Thymus (tissue), 11 donors: Measurements from ENCODE around the gene TRPV5. TPM values are rescaled to one million over a fixed set of nuclear protein-coding genes. Genes with fewer than 3 reads are reported as not detected.

Source experiments
- DNase-seq, 9 donors: peaks; one replicate each; pipeline ENCODE4 v3.0.0-alpha.2; 2013; ENCODE audit warnings: low spot score in 9 of 9, low read depth in 6 of 9, missing footprints in 1 of 9
- H3K27ac ChIP-seq, 2 donors: one replicate each; pipeline ENCODE4 v1.5.1; 2013; ENCODE audit warnings: control low read depth in 1 of 2, low read depth in 1 of 2, low read length in 1 of 2, mild to moderate bottlenecking in 1 of 2, moderate library complexity in 1 of 2
- H3K27me3 ChIP-seq, 2 donors: one replicate each; pipeline ENCODE4 v1.5.1; 2013; ENCODE audit warnings: low read length in 1 of 2; ENCODE audit not compliant: control insufficient read depth in 2 of 2, insufficient read depth in 1 of 2
- H3K36me3 ChIP-seq, 2 donors: one replicate each; pipeline ENCODE4 v1.5.1; 2013; ENCODE audit warnings: low read length in 1 of 2, mild to moderate bottlenecking in 1 of 2, moderate library complexity in 1 of 2; ENCODE audit not compliant: control insufficient read depth in 2 of 2, insufficient read depth in 2 of 2
- H3K4me1 ChIP-seq, 2 donors: one replicate each; pipeline ENCODE4 v1.5.1; 2013; ENCODE audit warnings: low read length in 2 of 2; ENCODE audit not compliant: control insufficient read depth in 2 of 2, insufficient read depth in 2 of 2
- H3K4me3 ChIP-seq, 2 donors: one replicate each; pipeline ENCODE4 v1.5.1; 2013; ENCODE audit warnings: low read length in 2 of 2, control low read depth in 1 of 2, mild to moderate bottlenecking in 1 of 2
- H3K9me3 ChIP-seq, 2 donors: one replicate each; pipeline ENCODE4 v1.5.1; 2013; ENCODE audit warnings: low read length in 1 of 2, mild to moderate bottlenecking in 1 of 2; ENCODE audit not compliant: control insufficient read depth in 2 of 2, insufficient read depth in 1 of 2
- WGBS: extraction: QIAGEN DNeasy Blood & Tissue Kit; methylation state at CpG from one replicate; pipeline ENCODE4 v1.1.7; 2013; 5-methylcytosine and 5-hydroxymethylcytosine counted together
- polyA plus RNA-seq: library from polyadenylated mRNA; stranded (reverse); fragments of 200-250 nt; gene quantifications from one replicate; pipeline ENCODE4 v1.2.3, GENCODE V29; 2013
- total RNA-seq: library from RNA; stranded (reverse); fragments of 120-200 nt; gene quantifications from one replicate; pipeline ENCODE4 v1.2.4, GENCODE V29; 2013
- donor health status: healthy.

Gene TRPV5
- total and polyA plus RNA-seq, 2 donors, result 0.02 to 0.05 TPM

- peaks cover 0 to 2% of the 10 kb centered on the region in 2 donors for H3K9me3 ChIP-seq
- H3K27ac ChIP-seq, result peak overlapping the region in 1 of 2 donors; percentile 22
- no peak for DNase-seq
- H3K36me3 ChIP-seq, result peaks cover 95 to 99% of the 10 kb centered on the region in 2 donors
- no peak overlapping the region for H3K4me3 ChIP-seq
- peaks cover 0 to 31% of the 10 kb centered on the region in 2 donors for H3K4me1 ChIP-seq
- WGBS, result 97% methylated on average over 4 of the region's 4 CpGs
- H3K27me3 ChIP-seq, result no peaks in the 10 kb centered on the region
Observed at GRCh38 chr7:142867097-142867378, 66.5 kb downstream of the TRPV5 start.

GRCh38 chr7:142866361-142867096 lies 67.0 kb downstream of the TRPV5 start:
- Histone ChIP-seq H3K27ac (peak overlapping the region in 1 of 2 donors; percentile 22), H3K27me3 (no peaks in the 10 kb centered on the region), H3K4me3 (no peak overlapping the region), H3K36me3 (peaks cover 93 to 99% of the 10 kb centered on the region in 2 donors), H3K4me1 (peaks cover 0 to 31% of the 10 kb centered on the region in 2 donors), H3K9me3 (peaks cover 0 to 2% of the 10 kb centered on the region in 2 donors)
- no peak for DNase-seq
- 95% methylated on average over 18 of the region's 18 CpGs for WGBS

- Histone ChIP-seq H3K4me1 (peaks cover 0 to 31% of the 10 kb centered on the region in 2 donors), H3K27me3 (no peaks in the 10 kb centered on the region), H3K27ac (peak overlapping the region in 1 of 2 donors; percentile 36), H3K9me3 (peaks cover 0 to 2% of the 10 kb centered on the region in 2 donors), H3K36me3 (peaks cover 89 to 99% of the 10 kb centered on the region in 2 donors), H3K4me3 (no peak overlapping the region)
- no peak for DNase-seq
- WGBS, result 74% methylated on average over 13 of the region's 13 CpGs
Observed at GRCh38 chr7:142865766-142866165, 67.8 kb downstream of the TRPV5 start.

- peaks cover 83 to 98% of the 10 kb centered on the region in 2 donors for H3K36me3 ChIP-seq
- no peak for DNase-seq
- no peak overlapping the region for H3K27ac ChIP-seq
- no peaks in the 10 kb centered on the region for H3K27me3 ChIP-seq
- WGBS, result 83% methylated on average over 14 of the region's 14 CpGs
- peaks cover 0 to 31% of the 10 kb centered on the region in 2 donors for H3K4me1 ChIP-seq
- no peak overlapping the region for H3K4me3 ChIP-seq
- peaks cover 0 to 2% of the 10 kb centered on the region in 2 donors for H3K9me3 ChIP-seq
Observed at GRCh38 chr7:142864980-142865747, 68.4 kb downstream of the TRPV5 start.

GRCh38 chr7:142863891-142864685 lies 69.5 kb downstream of the TRPV5 start:
- WGBS, result 96% methylated on average over 37 of the region's 37 CpGs
- Histone ChIP-seq H3K4me3 (no peak overlapping the region), H3K27ac (no peak overlapping the region), H3K4me1 (peaks cover 0 to 36% of the 10 kb centered on the region in 2 donors), H3K27me3 (no peaks in the 10 kb centered on the region), H3K36me3 (peaks cover 72 to 93% of the 10 kb centered on the region in 2 donors), H3K9me3 (peaks cover 0 to 2% of the 10 kb centered on the region in 2 donors)
- no peak for DNase-seq

- WGBS, result over 99% methylated on average over 7 of the region's 7 CpGs
- H3K27ac ChIP-seq, result no peak overlapping the region
- H3K9me3 ChIP-seq, result no peaks in the 10 kb centered on the region
- no peaks in the 10 kb centered on the region for H3K27me3 ChIP-seq
- DNase-seq, result no peak
- no peak overlapping the region for H3K4me3 ChIP-seq
- H3K36me3 ChIP-seq, result peaks cover 61 to 81% of the 10 kb centered on the region in 2 donors
- H3K4me1 ChIP-seq, result peaks cover 0 to 34% of the 10 kb centered on the region in 2 donors
Observed at GRCh38 chr7:142862786-142863400, 70.7 kb downstream of the TRPV5 start.

- 96% methylated on average over 4 of the region's 4 CpGs for WGBS
- no peak for DNase-seq
- H3K4me3 ChIP-seq, result no peak overlapping the region
- H3K36me3 ChIP-seq, result peaks cover 55 to 80% of the 10 kb centered on the region in 2 donors
- H3K27ac ChIP-seq, result no peak overlapping the region
- H3K9me3 ChIP-seq, result no peaks in the 10 kb centered on the region
- H3K4me1 ChIP-seq, result peaks cover 0 to 33% of the 10 kb centered on the region in 2 donors
- H3K27me3 ChIP-seq, result no peaks in the 10 kb centered on the region
Observed at GRCh38 chr7:142862351-142862750, 71.2 kb downstream of the TRPV5 start.

- no peak for DNase-seq
- Histone ChIP-seq H3K4me1 (peaks cover 8 to 33% of the 10 kb centered on the region in 2 donors), H3K4me3 (no peak overlapping the region), H3K36me3 (peaks cover 41 to 74% of the 10 kb centered on the region in 2 donors), H3K9me3 (no peaks in the 10 kb centered on the region), H3K27ac (no peak overlapping the region), H3K27me3 (no peaks in the 10 kb centered on the region)
- 87% methylated on average over 3 of the region's 3 CpGs for WGBS
Observed at GRCh38 chr7:142860968-142861367, 72.6 kb downstream of the TRPV5 start.
